ENCODE data around the gene XYLT2. TPM values are rescaled to one million over a fixed set of nuclear protein-coding genes. Genes with fewer than 3 reads are reported as not detected.

Gene XYLT2
- total and polyA plus RNA-seq, 2 of the 8 experiments (the other 6 are each of a cell fraction or from before 2014, with no cell fraction given) = 28.0 to 29.9 TPM

GRCh38 chr17:50359005-50359699, 13.2 kb downstream of the XYLT2 start:
- Histone ChIP-seq H3K9ac (replicated peaks in 1 of 4; ENCODE audit: extremely low read depth in 1 of 4, low read depth in 3 of 4, low read length in 3 of 4) (no peak overlapping the region; a peak in 1 of 7 replicates), H4K5ac (ENCODE audit: insufficient read length, low read depth, low read length) (no peak overlapping the region), H2BK5ac (ENCODE audit: low read depth, low read length) (no peak overlapping the region), H3K23ac (ENCODE audit: insufficient read length) (no peak overlapping the region), H4K91ac (replicated peaks; ENCODE audit: insufficient read length, low read length) (no peak overlapping the region), H3K79me2 (ENCODE audit: control insufficient read depth in 1 of 2, insufficient read depth in 2 of 2, low read length in 2 of 2) (no peaks in the 10 kb centered on the region), H3K18ac (ENCODE audit: extremely low read depth, low read length) (no peak overlapping the region), H3K4me2 (ENCODE audit: insufficient read depth in 1 of 2, low read depth in 2 of 2, low read length in 2 of 2) (no peak overlapping the region), H3K27ac (ENCODE audit: low read depth, low read length) (no peak overlapping the region), H2AFZ (ENCODE audit: low read length) (no peak overlapping the region), H3K4ac (replicated peaks; ENCODE audit: insufficient read length, low read depth, low read length) (no peak overlapping the region), H3K27me3 (replicated peaks in 1 of 4; ENCODE audit: control insufficient read depth in 3 of 4, extremely low read depth in 1 of 4, insufficient read depth in 3 of 4, low read length in 3 of 4) (no peaks in the 10 kb centered on the region), H4K20me1 (replicated peaks in 1 of 2; ENCODE audit: control insufficient read depth in 1 of 2, insufficient read depth in 2 of 2, low read length in 2 of 2) (peaks cover 6 to 18% of the 10 kb centered on the region in 2 experiments), H3K9me3 (ENCODE audit: insufficient read depth in 2 of 2, low read depth in 1 of 2, low read length in 1 of 2) (no peaks in the 10 kb centered on the region), H2BK120ac (replicated peaks; ENCODE audit: low read depth, low read length) (no peak overlapping the region), H3K23me2 (ENCODE audit: low read depth, low read length) (no peaks in the 10 kb centered on the region), H3K14ac (ENCODE audit: insufficient read length) (no peak overlapping the region), H2BK15ac (ENCODE audit: low read length) (no peak overlapping the region), H2AK5ac (ENCODE audit: low read depth, low read length) (no peak overlapping the region), H2BK12ac (ENCODE audit: low read depth, low read length) (no peak overlapping the region), H3K4me3 (ENCODE audit: extremely low read depth in 1 of 4, insufficient read depth in 2 of 4, low read depth in 3 of 4, low read length in 4 of 4) (no peak overlapping the region), H3K4me1 (replicated peaks in 1 of 4; ENCODE audit: control insufficient read depth in 3 of 4, insufficient read depth in 4 of 4, low read length in 3 of 4) (peaks cover 0 to 17% (median 10%) of the 10 kb centered on the region in 4 experiments; a peak in 6 of 7 replicates), H3K79me1 (ENCODE audit: low read depth, low read length) (no peaks in the 10 kb centered on the region), H3K36me3 (ENCODE audit: control insufficient read depth in 2 of 4, insufficient read depth in 4 of 4, low read length in 3 of 4) (peaks cover 14 to 47% (median 30%) of the 10 kb centered on the region in 4 experiments), H2BK20ac (ENCODE audit: low read length) (no peak overlapping the region), H3K56ac (replicated peaks; ENCODE audit: insufficient read length, low read depth, low read length) (no peak overlapping the region), H4K8ac (ENCODE audit: extremely low read depth, insufficient read depth, low read length) (no peak overlapping the region; the same call in 1 of the 2 replicates)
- DNase-seq (ENCODE audit: low read depth in 1 of 2, low spot score in 2 of 2) = no peak
- ChIA-PET CTCF (ENCODE audit: partially characterized antibody) (interaction anchor here (0.5 to 1.6 kb wide), 9 partner anchors 12 to 900 kb away, joined by 3 to 6 read pairs (median 3); partner anchors contain the start of gene LRRC59), POLR2A (ENCODE audit: partially characterized antibody) (interaction anchor here (1.0 to 20.2 kb wide), 4 partner anchors 9 to 159 kb away, joined by 3 to 313 read pairs (median 69); partner anchors contain the start of genes EME1, LRRC59, MRPL27 and XYLT2)
- 83% methylated on average over 5 of the region's 5 CpGs; no CpG with 5 or more reads in 1 of the 2 experiments for WGBS, 2 experiments (ENCODE audit: extremely low coverage in 1 of 2, insufficient coverage in 1 of 2, insufficient read length in 1 of 2, insufficient replicate concordance in 2 of 2, low coverage in 1 of 2, low lambda C conversion rate in 2 of 2, missing lambda C conversion rate in 1 of 2)
- FAIRE-seq = no peak
- TF ChIP-seq EGR1 (IDR thresholded peaks at IDR 0.05; ENCODE audit: borderline replicate concordance, low read depth, low read length) (no peak), SRF (IDR thresholded peaks at IDR 0.05; ENCODE audit: low read depth, low read length) (no peak), POU5F1 (IDR thresholded peaks at IDR 0.05; ENCODE audit: low read depth, low read length) (no peak), TEAD4 (IDR thresholded peaks at IDR 0.05; ENCODE audit: low read depth, low read length) (no peak), TAF7 (optimal IDR thresholded peaks at IDR 0.05; ENCODE audit: borderline replicate concordance, low read depth, low read length) (no peak), RNF2 (IDR thresholded peaks at IDR 0.05; ENCODE audit: borderline replicate concordance, low read depth, low read length, missing control alignments, poor library complexity, severe bottlenecking) (no peak), CTCF (IDR thresholded peaks at IDR 0.05; ENCODE audit: control extremely low read depth in 1 of 3, insufficient read depth in 1 of 3, low read depth in 1 of 3, low read length in 3 of 3) (no peak), RBBP5 (IDR thresholded peaks at IDR 0.05; ENCODE audit: borderline replicate concordance, low read depth, low read length) (no peak), SUZ12 (IDR thresholded peaks at IDR 0.05; ENCODE audit: low read length) (no peak)
